ENCODE results near the gene PRKCE. TPM values are rescaled to one million over a fixed set of nuclear protein-coding genes. Genes with fewer than 3 reads are reported as not detected.

The PRKCE gene
- total RNA-seq, 1 experiment from 2014 or later, result 14.8 TPM

GRCh38 chr2:45941531-45942236, 290.2 kb downstream of the PRKCE start:
- Histone ChIP-seq H4K20me1 (ENCODE audit: insufficient read depth) (no peaks in the 10 kb centered on the region), H3K9me3 (ENCODE audit: control insufficient read depth in 1 of 2, insufficient read depth in 1 of 2, low read depth in 1 of 2, low read length in 2 of 2) (no peaks in the 10 kb centered on the region), H3K4me1 (ENCODE audit: control insufficient read depth in 1 of 2, insufficient read depth in 2 of 2, low read length in 2 of 2) (peaks cover 75 to 95% of the 10 kb centered on the region in 2 experiments), H3K4me3 (replicated peaks in 1 of 2; ENCODE audit: low read depth in 1 of 2, low read length in 2 of 2) (no peak overlapping the region), H3K27me3 (ENCODE audit: insufficient read depth, low read length) (no peaks in the 10 kb centered on the region), H2AFZ (ENCODE audit: low read depth, low read length, poor library complexity, severe bottlenecking) (no peak overlapping the region), H3K79me2 (ENCODE audit: insufficient read depth, low read length) (no peaks in the 10 kb centered on the region), H3K27ac (ENCODE audit: low read depth, low read length) (no peak overlapping the region), H3K9ac (ENCODE audit: low read length) (no peak overlapping the region), H3K36me3 (ENCODE audit: control insufficient read depth in 1 of 2, insufficient read depth in 2 of 2, low read length in 2 of 2) (no peaks in the 10 kb centered on the region), H3K4me2 (ENCODE audit: low read length) (no peak overlapping the region), H3K9me2 (ENCODE audit: insufficient read depth) (no peaks in the 10 kb centered on the region)
- intact Hi-C loops (cut with micrococcal nuclease), result no loop called here
- no TSS peak for BruUV-seq (replicated peaks)
- ChIA-PET POLR2A (no interaction called here), RAD21 (ENCODE audit: low non-redundant PET in 1 of 2, low total read pairs in 2 of 2, uncharacterized antibody in 2 of 2, unreplicated experiment in 2 of 2) (no interaction called here), CTCF (interaction anchor here (1.0 kb wide), 1 partner anchor 163 kb away, joined by 3 read pairs; no protein-coding TSS in a partner anchor)
- no peak for DNase-seq (ENCODE audit: low read depth, low spot score)
- no peak for ATAC-seq
- TF ChIP-seq ELF1 (IDR thresholded peaks at IDR 0.05; ENCODE audit: borderline replicate concordance, low read depth) (no peak), TCF7L2 (IDR thresholded peaks at IDR 0.05; ENCODE audit: borderline replicate concordance, extremely low read depth, insufficient read depth, insufficient read length) (no peak), RAD21 (IDR thresholded peaks at IDR 0.05; ENCODE audit: low read depth) (no peak), FOSL1 (IDR thresholded peaks at IDR 0.05; ENCODE audit: low read depth) (no peak), CEBPB (IDR thresholded peaks at IDR 0.05; ENCODE audit: low read depth) (no peak), ZFX (IDR thresholded peaks at IDR 0.05) (no peak)

DNA sequence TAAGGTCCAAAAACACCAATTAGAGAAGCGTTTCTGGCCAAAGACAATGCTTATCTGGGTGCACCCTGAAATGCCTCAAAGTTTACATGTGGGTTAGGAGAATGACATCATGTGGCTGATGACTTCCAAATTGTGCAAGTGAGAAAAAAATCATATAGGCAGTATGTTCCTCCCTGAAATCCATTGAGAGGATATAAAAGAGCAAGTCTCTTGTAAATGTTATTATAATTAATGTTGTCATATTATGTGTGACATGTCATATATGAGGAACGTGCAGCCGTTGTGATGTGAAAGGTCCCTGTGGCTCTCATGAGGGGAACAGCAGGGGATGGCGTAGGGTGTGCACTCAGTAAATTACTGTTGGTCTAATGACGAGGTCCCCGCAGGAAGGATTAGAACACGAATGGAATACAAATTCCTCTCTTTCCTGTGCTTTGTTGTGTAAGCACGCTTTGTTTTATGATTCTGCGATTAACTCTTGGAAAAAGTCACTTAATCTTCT, 290.8 kb downstream of the PRKCE start:
- ChIA-PET POLR2A (interaction anchor here (2.2 kb wide), 1 partner anchor 21 kb away, joined by 13 read pairs; no protein-coding TSS in a partner anchor), RAD21 (ENCODE audit: low non-redundant PET in 1 of 2, low total read pairs in 2 of 2, uncharacterized antibody in 2 of 2, unreplicated experiment in 2 of 2) (no interaction called here), CTCF (interaction anchor here (2.2 kb wide), 1 partner anchor 21 kb away, joined by 11 read pairs; no protein-coding TSS in a partner anchor)
- Histone ChIP-seq H4K20me1 (ENCODE audit: insufficient read depth) (no peaks in the 10 kb centered on the region), H3K9ac (ENCODE audit: low read length) (no peak overlapping the region), H3K9me3 (ENCODE audit: control insufficient read depth in 1 of 2, insufficient read depth in 1 of 2, low read depth in 1 of 2, low read length in 2 of 2) (no peaks in the 10 kb centered on the region), H3K9me2 (ENCODE audit: insufficient read depth) (no peaks in the 10 kb centered on the region), H3K79me2 (ENCODE audit: insufficient read depth, low read length) (no peaks in the 10 kb centered on the region), H3K27ac (ENCODE audit: low read depth, low read length) (no peak overlapping the region), H3K4me2 (ENCODE audit: low read length) (no peak overlapping the region; the same call in 1 of the 2 replicates), H3K4me3 (replicated peaks in 1 of 2; ENCODE audit: low read depth in 1 of 2, low read length in 2 of 2) (no peak overlapping the region), H3K36me3 (ENCODE audit: control insufficient read depth in 1 of 2, insufficient read depth in 2 of 2, low read length in 2 of 2) (no peaks in the 10 kb centered on the region), H3K27me3 (ENCODE audit: insufficient read depth, low read length) (no peaks in the 10 kb centered on the region), H3K4me1 (ENCODE audit: control insufficient read depth in 1 of 2, insufficient read depth in 2 of 2, low read length in 2 of 2) (peaks cover 74 to 95% of the 10 kb centered on the region in 2 experiments), H2AFZ (ENCODE audit: low read depth, low read length, poor library complexity, severe bottlenecking) (no peak overlapping the region)
- DNase-seq (ENCODE audit: low read depth, low spot score), result no peak
- intact Hi-C loops (cut with micrococcal nuclease), result no loop called here
- TF ChIP-seq, protein P1, sequence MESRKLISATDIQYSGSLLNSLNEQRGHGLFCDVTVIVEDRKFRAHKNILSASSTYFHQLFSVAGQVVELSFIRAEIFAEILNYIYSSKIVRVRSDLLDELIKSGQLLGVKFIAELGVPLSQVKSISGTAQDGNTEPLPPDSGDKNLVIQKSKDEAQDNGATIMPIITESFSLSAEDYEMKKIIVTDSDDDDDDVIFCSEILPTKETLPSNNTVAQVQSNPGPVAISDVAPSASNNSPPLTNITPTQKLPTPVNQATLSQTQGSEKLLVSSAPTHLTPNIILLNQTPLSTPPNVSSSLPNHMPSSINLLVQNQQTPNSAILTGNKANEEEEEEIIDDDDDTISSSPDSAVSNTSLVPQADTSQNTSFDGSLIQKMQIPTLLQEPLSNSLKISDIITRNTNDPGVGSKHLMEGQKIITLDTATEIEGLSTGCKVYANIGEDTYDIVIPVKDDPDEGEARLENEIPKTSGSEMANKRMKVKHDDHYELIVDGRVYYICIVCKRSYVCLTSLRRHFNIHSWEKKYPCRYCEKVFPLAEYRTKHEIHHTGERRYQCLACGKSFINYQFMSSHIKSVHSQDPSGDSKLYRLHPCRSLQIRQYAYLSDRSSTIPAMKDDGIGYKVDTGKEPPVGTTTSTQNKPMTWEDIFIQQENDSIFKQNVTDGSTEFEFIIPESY (IDR thresholded peaks at IDR 0.05; ENCODE audit: extremely low read depth, insufficient replicate concordance, low read length), result no peak
- TF ChIP-seq EZH2 (IDR thresholded peaks at IDR 0.05) (no peak), ELF1 (IDR thresholded peaks at IDR 0.05; ENCODE audit: borderline replicate concordance, low read depth) (no peak), ZFX (IDR thresholded peaks at IDR 0.05) (no peak), POLR2AphosphoS5 (IDR thresholded peaks at IDR 0.05; ENCODE audit: low read depth, low read length) (no peak), POLR2A (IDR thresholded peaks at IDR 0.05; ENCODE audit: borderline replicate concordance, extremely low read depth, insufficient read depth, insufficient read length) (no peak)
- no TSS peak for BruUV-seq (replicated peaks)
- ATAC-seq, result no peak
